ENCODE data around the gene DTX3L. TPM values are rescaled to one million over a fixed set of nuclear protein-coding genes. Genes with fewer than 3 reads are reported as not detected.

The DTX3L gene
- total and polyA plus RNA-seq, 9 of the 15 experiments (the other 6 are each of a cell fraction or from before 2014, with no cell fraction given), result 2.3 to 6.5 (median 3.0) TPM

- TF ChIP-seq, protein P1, sequence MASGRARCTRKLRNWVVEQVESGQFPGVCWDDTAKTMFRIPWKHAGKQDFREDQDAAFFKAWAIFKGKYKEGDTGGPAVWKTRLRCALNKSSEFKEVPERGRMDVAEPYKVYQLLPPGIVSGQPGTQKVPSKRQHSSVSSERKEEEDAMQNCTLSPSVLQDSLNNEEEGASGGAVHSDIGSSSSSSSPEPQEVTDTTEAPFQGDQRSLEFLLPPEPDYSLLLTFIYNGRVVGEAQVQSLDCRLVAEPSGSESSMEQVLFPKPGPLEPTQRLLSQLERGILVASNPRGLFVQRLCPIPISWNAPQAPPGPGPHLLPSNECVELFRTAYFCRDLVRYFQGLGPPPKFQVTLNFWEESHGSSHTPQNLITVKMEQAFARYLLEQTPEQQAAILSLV (tag; IDR thresholded peaks at IDR 0.05), result no peak
- TF ChIP-seq TCF15 (CRISPR knock-in tag; IDR thresholded peaks at IDR 0.05) (no peak), NFRKB (IDR thresholded peaks at IDR 0.05; ENCODE audit: low read depth) (no peak), ZNF561 (CRISPR knock-in tag; conservative IDR thresholded peaks at IDR 0.05) (no peak), ATF6 (CRISPR knock-in tag; IDR thresholded peaks at IDR 0.05) (no peak), ETS2 (tag; IDR thresholded peaks at IDR 0.05; ENCODE audit: borderline replicate concordance, poor library complexity, severe bottlenecking) (no peak), GABPB1 (CRISPR knock-in tag; IDR thresholded peaks at IDR 0.05) (no peak), PURB (CRISPR knock-in tag; IDR thresholded peaks at IDR 0.05; ENCODE audit: low read depth) (no peak), ESRRB (CRISPR knock-in tag; IDR thresholded peaks at IDR 0.05; ENCODE audit: borderline replicate concordance) (no peak), ARID3A (IDR thresholded peaks at IDR 0.05; ENCODE audit: borderline replicate concordance, low read depth, low read length) (no peak), TAF15 (IDR thresholded peaks at IDR 0.05; ENCODE audit: low read depth, low read length) (no peak), ZNF785 (CRISPR knock-in tag; IDR thresholded peaks at IDR 0.05) (no peak), PHF20 (IDR thresholded peaks at IDR 0.05; ENCODE audit: partially characterized antibody) (no peak), NR3C1 (CRISPR knock-in tag; IDR thresholded peaks at IDR 0.05) (no peak), MAFF (IDR thresholded peaks at IDR 0.05; ENCODE audit: low read length) (no peak), SMC3 (conservative IDR thresholded peaks at IDR 0.05; ENCODE audit: insufficient read depth, low read depth, low read length) (peak; percentile 33; the same call in 1 of the 2 replicates), CBFA2T3 (IDR thresholded peaks at IDR 0.05) (no peak), ARNT (IDR thresholded peaks at IDR 0.05) (no peak), ZNF316 (IDR thresholded peaks at IDR 0.05) (no peak), ZNF184 (CRISPR knock-in tag; IDR thresholded peaks at IDR 0.05) (no peak)
Observed at GRCh38 chr3:122560680-122561079, 3.5 kb upstream of the DTX3L start (continued).

Measured in K562 (cell line).